Liver (tissue), 9 donors: ENCODE data around the gene KLK10. TPM values are rescaled to one million over a fixed set of nuclear protein-coding genes. Genes with fewer than 3 reads are reported as not detected.

Source experiments
- DNase-seq: peaks from one replicate; pipeline ENCODE4 v3.0.0-alpha.2; 2017; ENCODE audit warnings: low spot score
- H3K27ac ChIP-seq, 2 donors: one replicate each; pipeline ENCODE4 v1.7.0; 2013; ENCODE audit warnings: inconsistent platforms in 2 of 2, low read length in 2 of 2, control low read depth in 1 of 2, low read depth in 1 of 2, mild to moderate bottlenecking in 1 of 2
- H3K27me3 ChIP-seq, 4 donors: one replicate each; pipeline versions ENCODE4 v1.6.1 to v1.7.0; 2013; ENCODE audit warnings: low read length in 3 of 4, inconsistent platforms in 1 of 4, mild to moderate bottlenecking in 1 of 4, moderate library complexity in 1 of 4; ENCODE audit not compliant: control insufficient read depth in 4 of 4, insufficient read depth in 4 of 4
- H3K36me3 ChIP-seq, 4 donors: one replicate each; pipeline versions ENCODE4 v1.6.1 to v1.7.0; 2013; ENCODE audit warnings: low read length in 3 of 4, mild to moderate bottlenecking in 3 of 4, low read depth in 1 of 4, moderate library complexity in 1 of 4; ENCODE audit not compliant: control insufficient read depth in 4 of 4, insufficient read depth in 3 of 4
- H3K4me1 ChIP-seq, 4 donors: one replicate each; pipeline versions ENCODE4 v1.6.1 to v1.7.0; 2013; ENCODE audit warnings: low read length in 3 of 4, mild to moderate bottlenecking in 3 of 4, moderate library complexity in 1 of 4; ENCODE audit not compliant: control insufficient read depth in 4 of 4, insufficient read depth in 4 of 4
- H3K4me3 ChIP-seq, 3 donors: one replicate each; pipeline versions ENCODE4 v1.6.1 to v1.7.0; 2013; ENCODE audit warnings: low read length in 3 of 3, control low read depth in 1 of 3, low read depth in 1 of 3, mild to moderate bottlenecking in 1 of 3
- H3K9ac ChIP-seq, 2 donors: one replicate each; pipeline ENCODE4 v1.7.0; 2013; ENCODE audit warnings: low read length in 2 of 2, mild to moderate bottlenecking in 2 of 2, moderate library complexity in 2 of 2, control low read depth in 1 of 2, low read depth in 1 of 2
- H3K9me3 ChIP-seq, 4 donors: one replicate each; pipeline versions ENCODE4 v1.6.1 to v1.7.0; 2013; ENCODE audit warnings: low read length in 3 of 4; ENCODE audit not compliant: control insufficient read depth in 4 of 4
- EGR1 ChIP-seq, 2 donors: IDR thresholded peaks; 2 replicates each; pipeline ENCODE4 v1.6.1; 2016 to 2018; ENCODE audit warnings: antibody characterized with exemption in 2 of 2, low read depth in 2 of 2
- FOXA1 ChIP-seq: IDR thresholded peaks from 2 replicates; pipeline ENCODE4 v1.6.1; 2016; ENCODE audit warnings: antibody characterized with exemption
- FOXA2 ChIP-seq: IDR thresholded peaks from 2 replicates; pipeline ENCODE4 v1.6.1; 2016; ENCODE audit warnings: antibody characterized with exemption
- GABPA ChIP-seq, 2 donors: IDR thresholded peaks in 1 of 2; conservative IDR thresholded peaks in 1 of 2; 2 replicates each; pipeline ENCODE4 v1.6.1; 2016; ENCODE audit warnings: antibody characterized with exemption in 2 of 2, mild to moderate bottlenecking in 1 of 2, moderate library complexity in 1 of 2
- HNF4G ChIP-seq: IDR thresholded peaks from 2 replicates; pipeline ENCODE4 v1.6.1; 2016; ENCODE audit warnings: antibody characterized with exemption
- JUND ChIP-seq, 2 donors: IDR thresholded peaks; 2 replicates each; pipeline ENCODE4 v1.6.1; 2016; ENCODE audit warnings: antibody characterized with exemption in 2 of 2
- NR2F2 ChIP-seq: IDR thresholded peaks from 2 replicates; pipeline ENCODE4 v1.6.1; 2016; ENCODE audit warnings: antibody characterized with exemption
- RAD21 ChIP-seq, 2 donors: IDR thresholded peaks; 2 replicates each; pipeline ENCODE4 v1.6.1; 2016; ENCODE audit warnings: antibody characterized with exemption in 2 of 2, mild to moderate bottlenecking in 2 of 2
- RXRA ChIP-seq, 2 donors: IDR thresholded peaks; 2 replicates each; pipeline ENCODE4 v1.6.1; 2017 to 2018; ENCODE audit warnings: antibody characterized with exemption in 2 of 2, mild to moderate bottlenecking in 1 of 2
- SP1 ChIP-seq: IDR thresholded peaks from 2 replicates; pipeline ENCODE4 v1.6.1; 2018; ENCODE audit warnings: antibody characterized with exemption, mild to moderate bottlenecking
- TAF1 ChIP-seq: conservative IDR thresholded peaks from 2 replicates; pipeline ENCODE4 v1.6.1; 2016; ENCODE audit warnings: antibody characterized with exemption, mild to moderate bottlenecking
- YY1 ChIP-seq: IDR thresholded peaks from 2 replicates; pipeline ENCODE4 v1.6.1; 2016; ENCODE audit warnings: antibody characterized with exemption, mild to moderate bottlenecking
- WGBS: extraction: QIAGEN DNeasy Blood & Tissue Kit; methylation state at CpG from one replicate; pipeline ENCODE4 v1.1.7; 2013; 5-methylcytosine and 5-hydroxymethylcytosine counted together
- polyA plus RNA-seq, 2 donors: library from polyadenylated mRNA; stranded (reverse) in 1 of 2; unstranded in 1 of 2; fragments of 200-250 nt in 1 of 2; fragments of >200 nt in 1 of 2; fragmentation: Nextera tagmentation in 1 of 2; extraction: Ambion mirVana in 1 of 2; gene quantifications; one replicate each; pipeline versions ENCODE4 v1.2.1 to v1.2.3, GENCODE V29; 2013 to 2015
- total RNA-seq, 2 donors: library from RNA; depleted of rRNA; stranded (reverse); fragments of >200 nt; gene quantifications; one replicate each; pipeline ENCODE4 v1.2.3, GENCODE V29; 2014
- TF ChIP-seq, protein P1 (sequence below): IDR thresholded peaks from 2 replicates; pipeline ENCODE4 v1.6.1; 2016; ENCODE audit warnings: antibody characterized with exemption
- TF ChIP-seq, protein P2 (sequence below): IDR thresholded peaks from 2 replicates; pipeline ENCODE4 v1.6.1; 2016; ENCODE audit warnings: antibody characterized with exemption
- TF ChIP-seq, protein P3 (sequence below): IDR thresholded peaks from 2 replicates; pipeline ENCODE4 v1.6.1; 2016; ENCODE audit warnings: antibody characterized with exemption, mild to moderate bottlenecking
- TF ChIP-seq, protein P4 (sequence below): fragments of 150-350 bp; IDR thresholded peaks from 2 replicates; pipeline ENCODE4 v1.5.1; 2017; ENCODE audit warnings: improper control_type of control experiment, low read depth, low read length; ENCODE audit not compliant: missing input control
- donor health status: healthy.
- donor health status: healthy.
- donor health status: healthy.
- donor health status: healthy.
- donor health status: healthy.

Gene KLK10
- total and polyA plus RNA-seq, 4 donors, result 0.06 TPM; not detected in 3

DNA sequence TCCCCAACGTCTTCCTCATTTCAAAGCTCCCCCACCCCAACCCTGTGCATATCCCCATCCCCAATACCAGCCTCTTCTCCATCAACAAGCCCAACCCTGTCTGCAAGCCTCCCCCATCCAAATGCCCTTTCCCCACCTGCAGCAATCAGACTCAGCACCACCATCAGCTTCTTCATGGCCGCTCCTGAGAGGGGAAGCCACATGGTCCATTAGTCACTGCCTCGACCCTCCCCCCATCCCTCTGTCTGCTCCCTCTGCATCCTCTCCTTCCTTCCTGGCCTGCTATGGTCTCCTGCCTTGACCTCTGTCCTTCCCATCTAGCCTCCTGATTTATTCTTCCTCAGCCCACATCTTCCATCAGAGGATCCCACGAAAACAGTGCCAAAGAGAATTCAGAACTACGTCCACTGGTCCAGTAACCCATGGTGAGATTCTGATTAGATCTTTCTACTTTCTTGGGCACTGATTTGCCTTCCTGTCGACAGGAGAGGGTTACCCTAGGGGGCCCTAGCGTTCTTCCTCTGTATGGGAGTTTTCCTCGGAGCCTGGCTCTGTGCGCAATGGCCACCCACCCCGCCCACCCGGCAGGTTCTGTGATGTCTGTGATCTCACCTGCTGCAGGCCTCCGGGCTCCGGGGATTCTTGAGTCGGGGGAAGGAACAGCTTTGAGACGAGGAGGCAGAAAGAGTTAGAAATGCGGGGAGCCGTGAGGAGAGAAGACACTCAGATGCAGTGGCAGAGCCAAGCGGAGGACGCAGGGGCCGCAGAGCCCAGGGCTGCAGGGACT lies 51.4 kb downstream of the KLK10 start:
- no peak for DNase-seq
- TF ChIP-seq SP1 (no peak), FOXA2 (no peak), NR2F2 (no peak), JUND (IDR thresholded peaks at IDR 0.05) (no peak), TAF1 (no peak), RAD21 (IDR thresholded peaks at IDR 0.05) (no peak), HNF4G (no peak), YY1 (no peak), RXRA (IDR thresholded peaks at IDR 0.05) (no peak)
- TF ChIP-seq, protein P1, sequence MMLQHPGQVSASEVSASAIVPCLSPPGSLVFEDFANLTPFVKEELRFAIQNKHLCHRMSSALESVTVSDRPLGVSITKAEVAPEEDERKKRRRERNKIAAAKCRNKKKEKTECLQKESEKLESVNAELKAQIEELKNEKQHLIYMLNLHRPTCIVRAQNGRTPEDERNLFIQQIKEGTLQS, result no peak
- H3K27me3 ChIP-seq, result peaks cover 0 to 7% (median 2%) of the 10 kb centered on the region in 4 donors
- 35% methylated on average over 20 of the region's 20 CpGs for whole genome bisulfite sequencing
- H3K27ac ChIP-seq, result no peak overlapping the region
- no peaks in the 10 kb centered on the region for H3K4me1 ChIP-seq
- H3K9me3 ChIP-seq, result peaks cover 0 to 2% (median 0%) of the 10 kb centered on the region in 4 donors
- H3K9ac ChIP-seq, result no peak overlapping the region
- no peaks in the 10 kb centered on the region for H3K36me3 ChIP-seq
- no peak overlapping the region for H3K4me3 ChIP-seq

DNA sequence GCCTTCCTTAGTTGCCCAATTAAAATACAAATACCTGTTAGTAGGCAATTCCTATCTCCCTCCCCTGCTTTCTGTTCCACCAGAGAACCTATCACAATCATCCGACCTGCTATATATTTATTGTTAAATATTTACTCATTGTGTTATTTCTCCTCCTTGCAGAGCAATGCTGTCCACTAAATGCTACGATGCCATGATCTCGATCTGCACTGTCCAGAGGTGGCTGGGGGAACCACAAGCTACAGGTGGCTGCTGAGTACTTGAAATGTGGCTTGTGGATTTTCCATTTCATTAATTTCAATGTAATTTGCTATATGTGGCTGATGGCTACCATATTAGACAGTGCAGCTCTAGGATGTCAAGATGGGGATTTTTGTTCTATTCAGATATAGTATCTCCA lies 55.2 kb downstream of the KLK10 start:
- Histone ChIP-seq H3K9me3 (peaks cover 0 to 8% (median 1%) of the 10 kb centered on the region in 4 donors), H3K36me3 (no peaks in the 10 kb centered on the region), H3K27ac (no peak overlapping the region), H3K4me3 (no peak overlapping the region), H3K9ac (no peak overlapping the region), H3K4me1 (no peaks in the 10 kb centered on the region), H3K27me3 (peaks cover 0 to 5% (median 0%) of the 10 kb centered on the region in 4 donors)
- WGBS, result 67% methylated on average over 3 of the region's 3 CpGs
- TF ChIP-seq HNF4G, result no peak
- no peak for TF ChIP-seq FOXA1
- TF ChIP-seq, protein P2, sequence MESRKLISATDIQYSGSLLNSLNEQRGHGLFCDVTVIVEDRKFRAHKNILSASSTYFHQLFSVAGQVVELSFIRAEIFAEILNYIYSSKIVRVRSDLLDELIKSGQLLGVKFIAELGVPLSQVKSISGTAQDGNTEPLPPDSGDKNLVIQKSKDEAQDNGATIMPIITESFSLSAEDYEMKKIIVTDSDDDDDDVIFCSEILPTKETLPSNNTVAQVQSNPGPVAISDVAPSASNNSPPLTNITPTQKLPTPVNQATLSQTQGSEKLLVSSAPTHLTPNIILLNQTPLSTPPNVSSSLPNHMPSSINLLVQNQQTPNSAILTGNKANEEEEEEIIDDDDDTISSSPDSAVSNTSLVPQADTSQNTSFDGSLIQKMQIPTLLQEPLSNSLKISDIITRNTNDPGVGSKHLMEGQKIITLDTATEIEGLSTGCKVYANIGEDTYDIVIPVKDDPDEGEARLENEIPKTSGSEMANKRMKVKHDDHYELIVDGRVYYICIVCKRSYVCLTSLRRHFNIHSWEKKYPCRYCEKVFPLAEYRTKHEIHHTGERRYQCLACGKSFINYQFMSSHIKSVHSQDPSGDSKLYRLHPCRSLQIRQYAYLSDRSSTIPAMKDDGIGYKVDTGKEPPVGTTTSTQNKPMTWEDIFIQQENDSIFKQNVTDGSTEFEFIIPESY, result no peak
- no peak for DNase-seq

- H3K27ac ChIP-seq, result no peak overlapping the region
- no peak overlapping the region for H3K9ac ChIP-seq
- DNase-seq, result no peak
- 78% methylated on average over 6 of the region's 6 CpGs for WGBS
- no peak overlapping the region for H3K4me3 ChIP-seq
- H3K4me1 ChIP-seq, result no peaks in the 10 kb centered on the region
- H3K36me3 ChIP-seq, result no peaks in the 10 kb centered on the region
- peaks cover 0 to 5% (median 0%) of the 10 kb centered on the region in 4 donors for H3K27me3 ChIP-seq
- H3K9me3 ChIP-seq, result peaks cover 0 to 8% (median 1%) of the 10 kb centered on the region in 4 donors
- TF ChIP-seq NR2F2 (no peak), YY1 (no peak), SP1 (no peak), FOXA2 (no peak), HNF4G (no peak), RXRA (IDR thresholded peaks at IDR 0.05) (no peak), RAD21 (IDR thresholded peaks at IDR 0.05) (no peak), FOXA1 (no peak), JUND (IDR thresholded peaks at IDR 0.05) (no peak), TAF1 (no peak), EGR1 (IDR thresholded peaks at IDR 0.05; ENCODE audit: low read depth in 2 of 2) (no peak), GABPA (IDR thresholded peaks at IDR 0.05 in 1 of 2, conservative IDR thresholded peaks at IDR 0.05 in 1 of 2) (no peak)
- TF ChIP-seq, protein P3, sequence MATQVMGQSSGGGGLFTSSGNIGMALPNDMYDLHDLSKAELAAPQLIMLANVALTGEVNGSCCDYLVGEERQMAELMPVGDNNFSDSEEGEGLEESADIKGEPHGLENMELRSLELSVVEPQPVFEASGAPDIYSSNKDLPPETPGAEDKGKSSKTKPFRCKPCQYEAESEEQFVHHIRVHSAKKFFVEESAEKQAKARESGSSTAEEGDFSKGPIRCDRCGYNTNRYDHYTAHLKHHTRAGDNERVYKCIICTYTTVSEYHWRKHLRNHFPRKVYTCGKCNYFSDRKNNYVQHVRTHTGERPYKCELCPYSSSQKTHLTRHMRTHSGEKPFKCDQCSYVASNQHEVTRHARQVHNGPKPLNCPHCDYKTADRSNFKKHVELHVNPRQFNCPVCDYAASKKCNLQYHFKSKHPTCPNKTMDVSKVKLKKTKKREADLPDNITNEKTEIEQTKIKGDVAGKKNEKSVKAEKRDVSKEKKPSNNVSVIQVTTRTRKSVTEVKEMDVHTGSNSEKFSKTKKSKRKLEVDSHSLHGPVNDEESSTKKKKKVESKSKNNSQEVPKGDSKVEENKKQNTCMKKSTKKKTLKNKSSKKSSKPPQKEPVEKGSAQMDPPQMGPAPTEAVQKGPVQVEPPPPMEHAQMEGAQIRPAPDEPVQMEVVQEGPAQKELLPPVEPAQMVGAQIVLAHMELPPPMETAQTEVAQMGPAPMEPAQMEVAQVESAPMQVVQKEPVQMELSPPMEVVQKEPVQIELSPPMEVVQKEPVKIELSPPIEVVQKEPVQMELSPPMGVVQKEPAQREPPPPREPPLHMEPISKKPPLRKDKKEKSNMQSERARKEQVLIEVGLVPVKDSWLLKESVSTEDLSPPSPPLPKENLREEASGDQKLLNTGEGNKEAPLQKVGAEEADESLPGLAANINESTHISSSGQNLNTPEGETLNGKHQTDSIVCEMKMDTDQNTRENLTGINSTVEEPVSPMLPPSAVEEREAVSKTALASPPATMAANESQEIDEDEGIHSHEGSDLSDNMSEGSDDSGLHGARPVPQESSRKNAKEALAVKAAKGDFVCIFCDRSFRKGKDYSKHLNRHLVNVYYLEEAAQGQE, result no peak
- TF ChIP-seq, protein P2, result no peak
- TF ChIP-seq, protein P4, sequence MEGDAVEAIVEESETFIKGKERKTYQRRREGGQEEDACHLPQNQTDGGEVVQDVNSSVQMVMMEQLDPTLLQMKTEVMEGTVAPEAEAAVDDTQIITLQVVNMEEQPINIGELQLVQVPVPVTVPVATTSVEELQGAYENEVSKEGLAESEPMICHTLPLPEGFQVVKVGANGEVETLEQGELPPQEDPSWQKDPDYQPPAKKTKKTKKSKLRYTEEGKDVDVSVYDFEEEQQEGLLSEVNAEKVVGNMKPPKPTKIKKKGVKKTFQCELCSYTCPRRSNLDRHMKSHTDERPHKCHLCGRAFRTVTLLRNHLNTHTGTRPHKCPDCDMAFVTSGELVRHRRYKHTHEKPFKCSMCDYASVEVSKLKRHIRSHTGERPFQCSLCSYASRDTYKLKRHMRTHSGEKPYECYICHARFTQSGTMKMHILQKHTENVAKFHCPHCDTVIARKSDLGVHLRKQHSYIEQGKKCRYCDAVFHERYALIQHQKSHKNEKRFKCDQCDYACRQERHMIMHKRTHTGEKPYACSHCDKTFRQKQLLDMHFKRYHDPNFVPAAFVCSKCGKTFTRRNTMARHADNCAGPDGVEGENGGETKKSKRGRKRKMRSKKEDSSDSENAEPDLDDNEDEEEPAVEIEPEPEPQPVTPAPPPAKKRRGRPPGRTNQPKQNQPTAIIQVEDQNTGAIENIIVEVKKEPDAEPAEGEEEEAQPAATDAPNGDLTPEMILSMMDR, result no peak
- TF ChIP-seq, protein P1, result no peak
Measured at GRCh38 chr19:50963381-50963780, 56.1 kb downstream of the KLK10 start.
